HG03354 (cell line): ENCODE data around the gene RNF103.
"Not testable (repeated sequence)": the region's sequence is repeated elsewhere in the genome, so short reads cannot be mapped to it uniquely, and the experiment has no call there.

Experiments used
- ATAC-seq: cut with Tn5 transposase; IDR thresholded peaks from one replicate; pipeline ENCODE4 v1.9.1; 2021; ENCODE audit warnings: mild to moderate bottlenecking; ENCODE audit not compliant: unreplicated experiment, poor library complexity, severe bottlenecking

RNF103 gene, protein sequence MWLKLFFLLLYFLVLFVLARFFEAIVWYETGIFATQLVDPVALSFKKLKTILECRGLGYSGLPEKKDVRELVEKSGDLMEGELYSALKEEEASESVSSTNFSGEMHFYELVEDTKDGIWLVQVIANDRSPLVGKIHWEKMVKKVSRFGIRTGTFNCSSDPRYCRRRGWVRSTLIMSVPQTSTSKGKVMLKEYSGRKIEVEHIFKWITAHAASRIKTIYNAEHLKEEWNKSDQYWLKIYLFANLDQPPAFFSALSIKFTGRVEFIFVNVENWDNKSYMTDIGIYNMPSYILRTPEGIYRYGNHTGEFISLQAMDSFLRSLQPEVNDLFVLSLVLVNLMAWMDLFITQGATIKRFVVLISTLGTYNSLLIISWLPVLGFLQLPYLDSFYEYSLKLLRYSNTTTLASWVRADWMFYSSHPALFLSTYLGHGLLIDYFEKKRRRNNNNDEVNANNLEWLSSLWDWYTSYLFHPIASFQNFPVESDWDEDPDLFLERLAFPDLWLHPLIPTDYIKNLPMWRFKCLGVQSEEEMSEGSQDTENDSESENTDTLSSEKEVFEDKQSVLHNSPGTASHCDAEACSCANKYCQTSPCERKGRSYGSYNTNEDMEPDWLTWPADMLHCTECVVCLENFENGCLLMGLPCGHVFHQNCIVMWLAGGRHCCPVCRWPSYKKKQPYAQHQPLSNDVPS

DNA sequence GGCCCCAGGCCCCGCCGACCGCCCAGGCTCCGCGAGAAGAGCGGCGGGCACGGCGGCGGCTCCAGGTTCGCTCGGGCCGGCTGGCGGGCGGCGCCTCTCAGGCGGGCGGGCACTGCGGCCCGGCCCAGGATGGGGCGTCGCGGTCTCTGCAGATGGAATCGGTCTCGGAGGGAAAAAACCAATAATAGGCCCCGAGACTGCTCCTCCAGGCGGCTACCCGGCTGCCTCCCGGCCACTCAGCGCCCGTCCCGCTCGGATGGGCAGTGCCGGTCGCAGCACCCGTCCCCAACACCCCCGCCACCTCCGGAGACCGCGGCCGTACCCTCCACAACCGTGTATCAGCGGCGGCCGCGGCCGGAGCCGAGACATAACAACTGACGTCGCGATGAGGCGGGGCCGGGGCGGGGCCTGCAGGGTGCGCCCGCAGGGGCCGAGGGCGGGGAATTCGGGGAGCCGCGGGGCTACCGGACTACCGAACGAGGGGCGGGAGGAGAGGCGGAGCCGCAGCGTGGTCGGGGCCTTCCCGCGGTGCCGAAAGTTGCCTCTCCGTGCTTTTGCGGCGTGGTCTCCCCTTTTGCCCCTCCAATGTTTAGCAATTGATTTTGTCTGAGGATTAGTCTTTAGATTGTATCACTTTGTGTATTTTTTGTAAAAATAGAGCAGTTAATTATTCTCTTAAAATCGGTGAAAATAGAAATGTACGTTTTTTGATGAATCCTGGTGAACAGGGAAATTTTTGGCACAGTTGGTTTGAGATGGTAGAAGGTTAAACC, at the start of gene RNF103:
Gene RNF103, minus strand, starts transcription at position 372 of the 773 bp plus-strand sequence. CDS start 979 bp downstream, outside the sequence.
- peak; percentile 81 for ATAC-seq

DNA sequence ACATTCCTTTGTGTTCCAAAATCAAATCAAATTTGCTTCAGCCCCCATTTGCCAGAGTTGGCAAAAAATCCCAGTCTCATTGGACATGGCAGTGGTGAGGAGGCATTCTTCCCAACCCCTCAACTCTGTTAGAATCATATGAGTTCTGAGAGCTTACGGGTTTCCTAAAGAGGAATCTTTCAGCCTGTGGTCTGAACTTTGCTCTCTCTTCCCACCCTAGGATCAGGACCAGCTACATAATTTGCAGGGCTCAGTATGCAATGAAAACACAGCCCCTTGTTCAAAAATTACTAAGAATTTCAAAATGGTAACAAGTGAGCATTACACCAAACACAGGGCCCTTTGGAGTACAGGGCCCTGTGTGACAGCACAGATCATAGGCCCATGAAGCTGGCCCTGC, 49.3 kb upstream of the RNF103 start:
- ATAC-seq: no peak

DNA sequence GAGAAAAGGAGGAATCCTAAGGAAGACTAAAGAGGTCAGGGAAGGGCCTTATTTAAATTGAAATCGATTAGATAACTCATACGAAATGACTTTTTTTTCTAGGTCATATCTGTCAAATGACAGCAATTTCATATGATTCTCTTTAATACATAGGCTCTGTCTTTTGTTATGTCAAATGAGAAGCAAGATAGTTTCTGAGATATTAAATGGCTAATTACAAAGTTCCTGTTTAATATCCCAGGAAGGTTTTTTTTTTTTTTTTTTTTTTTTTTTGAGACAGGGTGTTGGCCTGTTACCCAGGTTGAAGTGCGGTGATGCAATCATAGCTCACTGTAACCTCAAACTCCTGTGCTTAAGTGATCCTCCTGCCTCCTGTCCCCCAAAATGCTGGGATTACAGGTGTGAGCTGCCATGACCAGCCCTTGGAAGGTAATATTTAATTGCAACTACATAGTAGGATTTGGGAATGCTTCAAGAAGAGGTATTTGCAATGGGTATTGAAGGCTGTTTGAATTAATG, 48.4 kb upstream of the RNF103 start:
- no peak for ATAC-seq

DNA sequence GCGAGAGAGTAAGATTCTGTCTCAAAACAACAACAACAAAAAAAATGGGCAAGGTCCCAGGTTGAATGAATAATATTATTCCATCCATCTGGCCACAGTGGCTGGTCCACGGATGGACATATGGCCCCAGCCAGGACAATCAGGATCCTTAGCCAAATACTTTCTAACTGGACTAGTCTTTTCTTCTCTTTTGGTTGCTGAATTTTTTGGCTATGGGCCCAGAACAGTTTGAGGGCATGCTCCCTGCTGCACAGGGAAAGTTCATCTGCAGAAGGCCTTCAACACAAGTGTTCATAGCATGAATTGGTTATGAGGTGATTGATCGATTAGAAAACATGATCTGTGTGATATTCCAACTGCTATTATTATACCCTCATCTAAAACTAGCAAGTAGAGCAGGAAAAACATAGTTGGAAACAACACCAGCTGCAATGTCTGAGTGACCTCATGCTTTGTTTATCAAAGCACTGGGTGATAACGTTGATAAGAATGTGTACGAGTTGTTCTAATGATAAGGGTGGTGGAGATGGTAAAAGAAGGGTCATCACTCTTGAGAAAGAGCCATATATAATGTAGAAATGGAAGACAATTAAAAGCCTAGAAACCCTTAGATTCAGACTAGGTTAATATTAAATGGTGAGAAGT, 47.8 kb upstream of the RNF103 start:
- no peak for ATAC-seq

DNA sequence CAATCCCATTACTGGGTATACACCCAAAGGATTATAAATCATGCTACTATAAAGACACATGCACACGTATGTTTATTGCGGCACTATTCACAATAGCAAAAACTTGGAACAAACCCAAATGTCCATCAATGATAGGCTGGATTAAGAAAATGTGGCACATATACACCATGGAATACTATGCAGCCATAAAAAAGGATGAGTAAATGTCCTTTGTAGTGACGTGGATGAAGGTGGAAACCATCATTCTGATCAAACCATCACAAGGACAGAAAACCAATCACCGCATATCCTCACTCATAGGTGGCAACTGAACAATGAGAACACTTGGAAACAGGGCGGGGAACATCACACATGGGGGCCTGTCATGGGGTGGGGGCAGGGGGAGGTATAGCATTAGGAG, 45.7 kb upstream of the RNF103 start:
- not testable (repeated sequence) for ATAC-seq

DNA sequence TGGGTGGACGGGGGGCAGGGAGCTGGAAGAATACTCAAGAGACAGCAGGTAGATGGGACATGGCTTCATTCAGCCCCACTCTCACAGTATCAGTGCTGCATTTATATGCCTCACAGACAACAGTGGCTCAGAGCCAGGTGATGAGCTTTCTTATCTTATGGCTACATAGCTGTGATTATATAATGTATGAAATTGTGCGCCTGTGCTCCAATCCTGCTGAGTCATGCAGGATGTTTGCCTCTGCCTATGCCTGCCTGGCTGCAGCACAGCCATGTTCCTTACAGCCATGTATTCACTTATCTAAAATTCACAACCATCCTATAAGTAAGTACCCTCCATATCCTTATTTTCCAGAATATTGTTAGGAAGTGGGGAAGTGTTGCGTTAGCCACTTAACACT, 37.7 kb upstream of the RNF103 start:
- ATAC-seq: no peak

DNA sequence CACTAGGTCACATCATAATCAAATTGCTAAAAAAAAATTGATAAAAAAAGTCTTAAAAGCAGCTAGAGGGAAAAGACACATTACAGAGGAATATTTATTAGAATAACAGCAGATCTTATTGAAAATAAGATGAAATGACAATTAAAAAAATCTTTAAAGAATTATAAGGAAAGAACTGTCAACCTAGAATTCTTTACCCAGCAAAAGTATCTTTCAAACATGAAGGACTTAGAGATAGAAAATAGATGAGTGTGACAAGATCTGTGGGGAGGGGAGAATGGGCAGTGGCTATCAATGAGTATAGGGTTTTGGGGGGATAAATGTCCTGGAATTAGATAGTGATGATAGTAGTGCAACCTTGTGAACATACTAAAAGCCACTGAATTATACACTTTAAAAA, 26.5 kb upstream of the RNF103 start:
- no peak for ATAC-seq

DNA sequence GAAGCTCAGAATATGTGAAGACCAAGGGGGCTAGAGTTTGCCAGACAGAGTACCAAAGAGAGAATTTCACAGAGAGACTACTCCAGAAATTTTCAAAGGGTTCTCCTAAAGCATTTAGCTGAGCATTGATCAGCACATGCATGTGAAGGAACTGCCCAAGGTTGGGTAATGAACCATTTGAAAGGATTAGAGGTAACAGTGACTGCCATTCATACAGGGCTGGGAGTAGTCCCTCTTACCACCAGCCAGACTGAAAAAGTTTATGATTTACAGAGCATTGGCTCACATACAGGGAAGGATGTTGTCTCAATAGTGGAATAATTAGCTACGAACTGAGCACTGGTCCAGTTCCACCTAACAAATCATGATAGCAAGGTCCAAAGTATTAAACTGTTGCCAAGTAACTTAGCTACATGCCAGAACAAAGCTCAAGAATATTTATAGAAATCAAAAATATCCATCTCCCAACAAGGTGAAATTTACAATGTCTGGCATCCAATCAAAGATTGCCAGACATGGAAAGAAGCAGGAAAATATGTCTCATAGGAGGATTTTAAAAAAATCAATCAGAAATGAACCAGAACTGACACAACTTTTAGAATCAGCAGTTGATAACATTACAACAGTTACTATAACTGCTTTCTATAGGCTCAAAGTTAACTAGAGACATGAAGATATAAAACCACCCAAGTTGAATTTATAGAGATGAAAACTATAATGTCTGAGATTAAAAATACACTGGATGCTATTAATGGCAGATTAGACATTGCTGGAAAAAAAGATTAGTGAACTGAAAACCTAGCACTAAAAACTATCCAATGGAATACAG, 25.7 kb upstream of the RNF103 start:
- no peak for ATAC-seq

DNA sequence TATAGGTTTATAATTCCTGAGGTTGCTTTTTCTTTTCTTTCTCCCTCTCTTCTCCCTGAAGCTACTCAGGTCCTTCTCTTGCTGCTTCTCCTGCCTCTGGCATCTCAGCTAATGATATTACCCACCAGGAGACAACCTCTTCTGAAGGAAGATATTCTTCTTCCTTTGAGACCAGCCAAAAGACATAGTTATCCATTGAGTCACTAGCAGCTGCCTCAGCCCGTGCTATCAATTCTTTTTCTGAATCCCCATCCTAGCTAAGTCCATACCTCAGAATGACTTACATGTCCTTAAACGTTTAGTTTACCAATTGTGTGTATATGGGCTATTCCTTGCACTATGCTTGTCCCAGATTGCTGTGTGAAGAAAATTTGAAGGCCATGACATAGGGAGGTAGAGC, 25.0 kb upstream of the RNF103 start:
- ATAC-seq: no peak

DNA sequence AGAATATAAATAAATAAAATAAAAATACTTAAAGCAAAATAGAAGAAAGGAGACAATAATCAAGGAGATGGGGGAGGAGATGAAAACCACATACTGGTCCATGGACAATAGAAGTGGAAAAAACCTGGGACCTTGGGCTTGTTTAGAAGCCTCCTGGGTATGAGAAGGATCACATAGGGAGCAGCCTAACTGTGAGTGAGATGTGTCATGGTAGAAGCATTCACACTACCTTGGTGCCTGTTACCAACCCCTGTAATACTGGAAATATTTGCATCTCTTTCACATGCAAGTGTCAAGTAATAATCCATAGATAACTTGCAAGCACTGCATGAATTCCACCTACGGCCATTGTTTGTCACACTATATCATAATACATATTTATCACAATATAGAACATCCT, 23.2 kb upstream of the RNF103 start:
- no peak for ATAC-seq

DNA sequence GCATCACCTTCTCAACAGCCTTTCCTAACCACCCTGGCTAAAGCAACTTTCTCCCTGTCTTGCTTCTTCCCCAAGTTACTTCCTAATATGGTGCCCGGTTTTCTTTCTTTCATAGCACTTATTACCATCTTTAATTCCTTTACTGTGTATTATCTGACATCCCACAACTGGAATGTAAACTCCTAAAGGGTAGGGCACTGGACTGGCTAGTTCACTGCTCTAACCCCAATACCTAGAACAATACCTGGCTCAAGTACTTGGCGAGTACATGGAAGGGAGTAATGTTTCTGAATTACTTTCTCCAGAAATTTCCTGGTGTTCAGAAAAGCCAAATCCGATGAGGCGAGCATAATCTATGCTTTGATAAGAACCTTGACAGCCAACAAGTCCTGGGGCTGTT, 22.7 kb upstream of the RNF103 start:
- ATAC-seq: no peak

DNA sequence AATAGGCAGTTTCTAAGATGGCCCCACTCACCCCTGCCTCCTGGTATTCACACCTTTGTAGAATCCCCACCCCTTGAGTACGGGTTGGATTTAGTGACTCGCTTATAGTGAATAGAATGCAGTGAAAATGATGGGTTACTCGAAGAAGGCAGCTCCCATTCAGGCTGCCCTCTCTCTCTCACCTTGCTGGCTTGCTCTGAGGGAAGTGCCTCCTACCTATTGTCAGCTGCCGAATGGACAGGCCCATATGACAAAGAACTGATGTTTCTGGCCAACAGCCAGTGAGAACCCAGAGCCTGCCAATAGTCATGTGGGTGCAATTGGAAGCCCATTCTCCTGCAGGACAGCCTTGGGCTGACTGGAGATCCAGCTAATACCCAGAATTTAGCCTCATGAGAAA, 22.1 kb upstream of the RNF103 start:
- ATAC-seq: no peak

DNA sequence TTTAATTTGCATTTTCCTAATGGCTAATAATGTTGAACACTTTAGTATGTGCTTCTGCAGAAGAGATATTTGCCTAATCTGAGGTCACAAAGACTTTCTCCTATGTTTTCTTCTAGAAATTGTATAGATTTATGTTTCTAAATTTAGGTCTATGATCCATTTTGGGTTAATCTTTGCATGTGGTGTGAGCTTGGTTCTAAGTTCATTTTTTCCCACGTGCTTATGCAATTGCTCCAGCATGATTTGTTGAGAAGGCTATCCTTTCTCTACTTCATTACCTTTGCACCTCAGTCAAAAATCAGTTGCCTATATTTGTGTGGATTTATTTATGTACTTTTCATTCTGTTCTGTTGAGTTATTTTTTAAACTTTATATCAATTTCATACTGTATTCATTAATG, 15.0 kb upstream of the RNF103 start:
- no peak for ATAC-seq

DNA sequence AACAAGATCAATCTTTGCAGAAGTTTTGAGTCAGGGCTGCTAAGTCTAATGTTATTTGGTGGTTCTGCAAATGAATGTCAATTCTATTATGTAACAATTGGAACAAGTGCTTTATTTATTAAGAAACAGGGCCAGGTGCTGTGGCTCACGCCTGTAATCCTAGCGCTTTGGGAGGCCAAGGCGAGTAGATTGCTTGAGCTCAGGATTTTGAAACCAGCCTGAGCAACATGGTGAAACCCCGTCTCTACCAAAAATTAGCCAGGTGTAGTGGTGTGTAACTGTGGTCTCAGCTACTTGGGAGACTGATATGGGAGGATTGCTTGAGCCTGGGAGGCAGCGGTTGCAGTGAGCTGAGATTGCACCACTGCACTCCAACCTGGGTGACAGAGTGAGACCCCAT, 13.2 kb upstream of the RNF103 start:
- ATAC-seq: no peak

DNA sequence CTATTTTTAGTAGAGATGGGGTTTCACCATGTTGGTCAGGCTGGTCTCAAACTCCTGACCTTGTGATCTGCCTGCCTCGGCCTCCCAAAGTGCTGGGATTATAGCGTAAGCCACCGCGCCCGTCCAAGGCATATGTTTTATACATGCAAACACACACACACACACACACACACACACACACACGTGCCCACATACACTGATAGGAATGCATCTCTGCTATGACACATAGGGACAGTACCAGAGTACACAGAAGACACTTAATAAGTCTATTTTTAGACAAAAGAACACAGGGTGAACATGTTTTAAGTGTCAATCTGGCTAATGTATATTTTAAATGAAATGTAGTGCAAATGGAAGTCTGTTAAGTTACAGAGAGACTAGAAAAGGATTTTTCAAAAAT, 10.7 kb upstream of the RNF103 start:
- no peak for ATAC-seq

DNA sequence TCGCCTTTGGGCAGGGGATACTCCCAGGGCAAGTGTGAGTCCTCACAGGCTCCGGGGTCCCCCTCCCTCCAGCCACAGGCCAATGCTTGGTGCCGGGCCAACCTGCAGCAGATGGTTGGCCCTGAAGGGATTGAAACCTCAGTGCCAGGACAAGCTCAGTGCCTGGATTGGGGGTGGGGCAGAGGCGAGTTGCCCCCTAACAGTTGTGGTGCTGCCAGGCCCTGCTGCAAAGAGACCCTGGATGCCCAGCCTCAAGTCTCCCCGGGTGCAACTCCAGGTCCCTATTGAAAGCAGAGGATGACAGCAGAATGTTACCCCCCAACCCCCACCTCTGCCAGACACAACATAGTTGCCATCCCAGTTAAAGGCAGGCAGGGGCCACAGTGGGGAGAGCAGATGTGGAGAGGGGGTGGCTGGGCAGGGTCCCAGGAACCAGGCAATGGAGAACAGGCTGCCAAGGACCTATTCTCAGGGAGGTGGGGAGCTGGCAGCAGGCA, 9.5 kb upstream of the RNF103 start:
- no peak for ATAC-seq

DNA sequence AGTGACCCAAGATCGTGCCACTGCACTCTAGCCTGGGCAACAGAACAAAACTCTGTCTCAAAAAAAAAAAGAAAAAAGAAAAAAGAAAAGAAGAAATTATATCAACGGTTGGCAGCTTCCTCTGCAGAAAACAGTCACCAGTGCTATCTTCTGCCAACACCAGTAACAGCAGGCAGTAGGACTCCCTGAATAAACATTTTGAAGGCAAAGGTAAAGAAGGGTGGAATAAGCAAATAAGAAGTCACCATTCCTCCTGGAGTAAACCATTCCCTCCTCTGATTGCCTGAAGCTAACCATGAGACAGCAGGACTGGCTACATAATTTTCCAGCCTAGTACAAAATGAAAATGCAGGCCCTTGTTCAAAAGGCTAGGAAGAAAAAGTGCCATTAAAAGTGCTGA, 9.0 kb upstream of the RNF103 start:
- ATAC-seq: no peak

DNA sequence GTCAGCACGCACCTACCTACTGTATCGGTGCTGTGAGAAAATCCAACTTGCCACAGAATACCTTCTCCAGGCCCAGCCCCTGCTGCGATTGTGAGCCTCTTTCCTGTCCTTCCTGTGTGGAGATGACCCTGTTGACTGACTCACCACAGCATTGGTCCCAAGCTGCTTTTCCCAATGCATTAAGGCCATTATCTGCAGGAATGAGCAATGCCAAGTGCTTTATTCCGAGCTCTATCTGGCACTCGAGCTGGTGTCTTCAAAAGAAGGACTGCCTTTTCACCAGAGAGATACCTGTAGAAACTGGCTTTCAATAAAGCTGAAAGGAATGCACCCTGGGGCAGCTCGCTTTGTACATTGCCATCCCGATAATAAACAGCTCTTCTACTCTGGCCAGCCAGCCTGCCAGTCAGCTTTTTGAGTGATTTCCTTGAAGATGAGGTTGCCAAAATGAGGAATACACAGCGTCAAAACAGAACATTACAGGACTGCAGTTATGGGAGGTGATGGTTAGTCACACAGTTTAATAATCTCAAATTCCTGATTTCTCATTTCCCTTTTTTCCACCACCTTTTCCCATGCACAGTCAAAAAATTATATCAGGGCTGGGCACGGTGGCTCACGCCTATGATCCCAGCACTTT, 8.3 kb upstream of the RNF103 start:
- ATAC-seq: no peak
